Naive B cell (primary cell): Measurements from ENCODE around the gene EEF2. TPM values are rescaled to one million over a fixed set of nuclear protein-coding genes. Genes with fewer than 3 reads are reported as not detected.
"Not testable (repeated sequence)": the region's sequence is repeated elsewhere in the genome, so short reads cannot be mapped to it uniquely, and the experiment has no call there.

Source experiments
- ATAC-seq, 2 donors: fragments of 150-1000 bp; cut with Tn5 transposase; 2 replicates each; pipeline ENCODE4 v1.10.0; 2021; ENCODE audit warnings: low read depth in 2 of 2, mild to moderate bottlenecking in 2 of 2, moderate library complexity in 2 of 2
- DNase-seq: peaks from one replicate; pipeline ENCODE4 v3.0.0; 2022
- H3K27ac Mint-ChIP-seq, 6 donors: one replicate each; pipeline ENCODE4 v1.8.0; 2020 to 2022; ENCODE audit warnings: mild to moderate bottlenecking in 6 of 6, mixed read lengths in 6 of 6, moderate library complexity in 5 of 6, inconsistent platforms in 2 of 6
- H3K27me3 Mint-ChIP-seq, 3 donors: one replicate each; pipeline ENCODE4 v1.8.0; 2021 to 2022; ENCODE audit warnings: mixed read lengths in 3 of 3, mild to moderate bottlenecking in 1 of 3
- H3K36me3 Mint-ChIP-seq, 2 donors: one replicate each; pipeline ENCODE4 v1.8.0; 2020 to 2022; ENCODE audit warnings: mixed read lengths in 2 of 2, inconsistent platforms in 1 of 2, mild to moderate bottlenecking in 1 of 2
- H3K4me1 Mint-ChIP-seq, 3 donors: one replicate each; pipeline ENCODE4 v1.8.0; 2020 to 2022; ENCODE audit warnings: mixed read lengths in 3 of 3, inconsistent platforms in 1 of 3, mild to moderate bottlenecking in 1 of 3, moderate library complexity in 1 of 3
- H3K4me3 Mint-ChIP-seq, 8 donors: one replicate each; pipeline ENCODE4 v1.8.0; 2020 to 2022; ENCODE audit warnings: mild to moderate bottlenecking in 8 of 8, mixed read lengths in 8 of 8, moderate library complexity in 8 of 8, inconsistent platforms in 2 of 8
- H3K9me3 Mint-ChIP-seq, 7 donors: one replicate each; pipeline ENCODE4 v1.8.0; 2020 to 2022; ENCODE audit warnings: mixed read lengths in 7 of 7, mild to moderate bottlenecking in 5 of 7, inconsistent platforms in 2 of 7, moderate library complexity in 1 of 7
- polyA plus RNA-seq, 6 donors: library from polyadenylated mRNA; unstranded; fragments of 300-500 nt; fragmentation: Illumina TruSeq; gene quantifications; one replicate each; pipeline ENCODE4 v1.2.3, GENCODE V29; 2021; ENCODE audit warnings: low read depth in 6 of 6

EEF2 gene
- polyA plus RNA-seq, 6 donors from 2014 or later = 315 to 696 (median 594) TPM

DNA sequence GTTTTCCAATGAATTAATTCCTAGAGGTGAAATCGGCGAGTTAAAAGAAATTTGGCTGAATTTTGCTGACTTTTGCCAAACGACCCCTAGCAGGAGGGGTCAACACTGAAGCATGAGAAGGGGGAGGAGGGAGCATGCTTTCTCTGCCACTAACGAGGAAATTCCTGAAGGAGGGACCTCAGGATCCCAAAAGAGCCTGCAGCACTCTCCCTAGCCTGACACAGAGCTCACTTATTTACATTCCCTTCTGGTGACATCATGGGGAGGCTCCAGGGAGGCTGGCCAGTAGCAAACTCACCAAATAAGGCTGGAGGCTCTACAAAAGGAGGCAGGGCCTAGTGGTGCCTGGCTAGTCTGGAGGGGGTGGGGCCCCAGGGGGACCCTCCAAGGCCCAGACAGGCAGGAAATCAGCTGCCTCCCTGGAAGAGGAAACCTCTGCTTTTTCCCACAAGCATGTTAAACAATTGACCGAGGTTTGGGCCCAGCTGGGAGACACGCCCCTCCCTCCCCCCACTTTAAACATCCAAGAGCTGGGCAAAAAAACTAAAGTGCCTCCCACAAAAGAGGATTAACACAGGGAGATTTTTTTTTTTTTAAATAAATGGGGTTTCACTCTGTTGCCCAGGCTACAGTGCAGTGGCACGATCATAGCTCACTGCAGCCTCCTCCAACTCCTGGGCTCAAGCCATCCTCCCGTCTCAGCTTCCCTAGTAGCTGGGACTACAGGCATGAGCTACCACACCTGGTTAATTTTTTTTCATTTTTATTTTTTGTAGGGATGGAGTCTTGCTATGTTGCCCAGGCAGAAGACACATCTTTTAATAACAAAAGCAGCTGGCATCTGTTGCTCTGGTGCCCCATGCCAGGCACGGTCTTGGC lies 16.5 kb downstream of the EEF2 start:
- no peaks in the 10 kb centered on the region for H3K36me3 Mint-ChIP-seq
- peak overlapping the region in 2 of 6 donors; percentile 57 to 84 for H3K27ac Mint-ChIP-seq
- no peaks in the 10 kb centered on the region for H3K9me3 Mint-ChIP-seq
- H3K4me3 Mint-ChIP-seq = peak overlapping the region; percentile 7 to 95 (median 82)
- DNase-seq (no peak), ATAC-seq (no peak)
- H3K4me1 Mint-ChIP-seq = peaks cover 15 to 38% (median 27%) of the 10 kb centered on the region in 3 donors
- H3K27me3 Mint-ChIP-seq = no peaks in the 10 kb centered on the region

- ATAC-seq, H3K9me3 Mint-ChIP-seq, H3K36me3 Mint-ChIP-seq, DNase-seq, H3K27ac Mint-ChIP-seq, H3K27me3 Mint-ChIP-seq: not testable (repeated sequence)
- H3K4me1 Mint-ChIP-seq = peaks cover 15 to 38% (median 27%) of the 10 kb centered on the region in 3 donors
- peak overlapping the region in 1 of 8 donors; percentile 25 for H3K4me3 Mint-ChIP-seq
Observed at GRCh38 chr19:3967983-3968382, 17.3 kb downstream of the EEF2 start.

GRCh38 chr19:3966051-3967017 lies 18.9 kb downstream of the EEF2 start:
- no peaks in the 10 kb centered on the region for H3K27me3 Mint-ChIP-seq
- peak overlapping the region in 2 of 8 donors; percentile 24 to 56 for H3K4me3 Mint-ChIP-seq
- ATAC-seq (no peak), DNase-seq (no peak)
- H3K4me1 Mint-ChIP-seq = peaks cover 15 to 36% (median 26%) of the 10 kb centered on the region in 3 donors
- H3K9me3 Mint-ChIP-seq = no peaks in the 10 kb centered on the region
- H3K36me3 Mint-ChIP-seq = no peaks in the 10 kb centered on the region
- H3K27ac Mint-ChIP-seq = peak overlapping the region in 1 of 6 donors; percentile 38

DNA sequence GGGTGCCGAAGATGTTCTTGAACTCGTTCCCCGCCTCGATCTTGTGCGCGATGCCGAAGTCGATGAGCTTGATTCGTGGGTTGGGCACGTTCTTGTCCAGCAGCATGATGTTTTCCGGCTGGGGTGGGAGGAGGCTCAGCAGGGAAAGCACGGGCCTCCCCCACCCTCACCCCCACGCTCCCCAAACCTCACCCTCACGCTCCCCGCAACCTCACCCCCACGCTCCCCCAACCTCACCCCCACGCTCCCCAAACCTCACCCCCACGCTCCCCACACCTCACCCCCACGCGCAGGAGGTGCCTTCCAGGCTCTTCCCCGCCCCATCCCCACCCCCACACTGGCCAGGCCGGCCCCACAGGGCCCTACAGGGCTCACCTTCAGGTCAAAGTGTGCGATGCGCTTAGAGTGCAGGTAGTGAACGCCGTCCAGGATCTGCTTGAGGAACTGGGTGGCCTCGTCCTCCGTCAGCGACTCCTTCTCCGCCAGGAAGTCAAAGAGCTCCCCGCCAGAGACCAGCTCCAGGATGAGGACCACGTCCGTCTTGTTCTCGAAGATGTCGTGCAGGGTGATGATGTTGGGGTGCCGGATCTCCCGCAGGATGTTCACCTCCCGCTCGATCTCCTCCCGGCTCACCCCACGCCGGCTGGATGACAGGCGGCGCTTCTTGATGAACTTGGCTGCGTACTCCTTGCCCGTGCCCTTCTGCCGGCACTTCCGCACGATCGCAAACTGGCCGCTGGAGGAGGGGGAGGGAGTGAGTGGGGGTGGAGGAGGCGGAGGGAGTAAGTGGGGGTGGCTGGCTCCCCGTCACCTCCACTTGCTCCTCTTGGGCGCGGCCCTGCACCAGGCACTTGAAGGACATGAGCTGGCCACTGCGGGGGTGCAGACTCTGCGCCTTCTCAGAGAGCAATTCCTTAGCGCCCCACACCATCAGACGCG lies 20.7 kb downstream of the EEF2 start:
- H3K4me1 Mint-ChIP-seq = peaks cover 5 to 20% (median 11%) of the 10 kb centered on the region in 3 donors
- H3K36me3 Mint-ChIP-seq = no peaks in the 10 kb centered on the region

GRCh38 chr19:3963458-3964255 lies 21.6 kb downstream of the EEF2 start:
- Mint-ChIP-seq H3K27me3 (no peaks in the 10 kb centered on the region), H3K4me1 (peaks cover 5 to 13% (median 6%) of the 10 kb centered on the region in 3 donors), H3K36me3 (no peaks in the 10 kb centered on the region), H3K27ac (no peak overlapping the region), H3K4me3 (no peak overlapping the region), H3K9me3 (no peaks in the 10 kb centered on the region)
- ATAC-seq (no peak), DNase-seq (no peak)

More for the DNA sequence above, 20.7 kb downstream of the EEF2 start:
- no peak for ATAC-seq
- no peaks in the 10 kb centered on the region for H3K27me3 Mint-ChIP-seq
- H3K27ac Mint-ChIP-seq = no peak overlapping the region
- no peak overlapping the region for H3K4me3 Mint-ChIP-seq
- no peak for DNase-seq
- H3K9me3 Mint-ChIP-seq = no peaks in the 10 kb centered on the region

DNA sequence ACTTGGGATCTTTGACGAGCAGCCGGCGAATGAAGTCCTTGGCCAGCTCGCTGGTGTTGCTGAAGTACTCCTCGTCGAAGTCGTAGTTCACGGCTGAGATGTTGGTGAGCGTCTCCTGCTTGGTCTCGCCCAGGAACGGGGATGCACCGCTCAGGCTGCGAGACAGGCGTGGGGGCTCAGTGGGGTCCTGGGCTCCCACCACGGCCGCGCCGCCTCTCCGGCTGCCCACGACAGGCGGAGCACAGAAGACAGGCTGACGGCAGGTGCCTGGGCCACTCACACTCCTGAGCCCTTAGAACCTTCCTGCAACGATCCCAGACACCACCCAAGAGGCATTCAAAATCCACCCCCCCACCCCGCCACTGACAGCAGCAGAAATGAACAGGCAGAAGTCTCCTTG lies 24.3 kb downstream of the EEF2 start:
- H3K27ac Mint-ChIP-seq = no peak overlapping the region
- peaks cover 0 to 2% (median 0%) of the 10 kb centered on the region in 3 donors for H3K4me1 Mint-ChIP-seq
- H3K27me3 Mint-ChIP-seq = no peaks in the 10 kb centered on the region
- no peak for DNase-seq
- no peaks in the 10 kb centered on the region for H3K36me3 Mint-ChIP-seq
- no peak overlapping the region for H3K4me3 Mint-ChIP-seq
- no peak for ATAC-seq
- H3K9me3 Mint-ChIP-seq = no peaks in the 10 kb centered on the region

DNA sequence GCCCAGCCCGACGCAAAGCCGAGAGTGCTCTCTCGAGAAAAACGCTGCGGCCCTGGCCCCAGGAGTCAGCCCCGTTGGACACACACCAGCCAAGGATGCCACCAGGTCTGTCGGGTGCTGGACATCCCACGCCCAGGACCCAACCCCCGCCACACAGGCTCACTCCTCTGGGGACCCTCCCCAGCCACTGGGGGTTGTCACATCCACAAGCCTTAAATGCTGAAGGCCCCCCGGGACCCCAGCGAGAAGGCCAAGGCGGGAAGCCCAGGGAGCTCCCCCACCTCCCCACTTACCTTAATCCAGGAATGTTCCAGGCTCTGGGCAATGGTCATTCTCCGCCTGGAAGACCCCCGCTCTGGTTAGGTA lies 25.5 kb downstream of the EEF2 start:
- ATAC-seq = no peak
- Mint-ChIP-seq H3K4me3 (no peak overlapping the region), H3K27me3 (no peaks in the 10 kb centered on the region), H3K36me3 (no peaks in the 10 kb centered on the region), H3K4me1 (no peaks in the 10 kb centered on the region), H3K9me3 (no peaks in the 10 kb centered on the region), H3K27ac (no peak overlapping the region)
- DNase-seq = no peak

DNA sequence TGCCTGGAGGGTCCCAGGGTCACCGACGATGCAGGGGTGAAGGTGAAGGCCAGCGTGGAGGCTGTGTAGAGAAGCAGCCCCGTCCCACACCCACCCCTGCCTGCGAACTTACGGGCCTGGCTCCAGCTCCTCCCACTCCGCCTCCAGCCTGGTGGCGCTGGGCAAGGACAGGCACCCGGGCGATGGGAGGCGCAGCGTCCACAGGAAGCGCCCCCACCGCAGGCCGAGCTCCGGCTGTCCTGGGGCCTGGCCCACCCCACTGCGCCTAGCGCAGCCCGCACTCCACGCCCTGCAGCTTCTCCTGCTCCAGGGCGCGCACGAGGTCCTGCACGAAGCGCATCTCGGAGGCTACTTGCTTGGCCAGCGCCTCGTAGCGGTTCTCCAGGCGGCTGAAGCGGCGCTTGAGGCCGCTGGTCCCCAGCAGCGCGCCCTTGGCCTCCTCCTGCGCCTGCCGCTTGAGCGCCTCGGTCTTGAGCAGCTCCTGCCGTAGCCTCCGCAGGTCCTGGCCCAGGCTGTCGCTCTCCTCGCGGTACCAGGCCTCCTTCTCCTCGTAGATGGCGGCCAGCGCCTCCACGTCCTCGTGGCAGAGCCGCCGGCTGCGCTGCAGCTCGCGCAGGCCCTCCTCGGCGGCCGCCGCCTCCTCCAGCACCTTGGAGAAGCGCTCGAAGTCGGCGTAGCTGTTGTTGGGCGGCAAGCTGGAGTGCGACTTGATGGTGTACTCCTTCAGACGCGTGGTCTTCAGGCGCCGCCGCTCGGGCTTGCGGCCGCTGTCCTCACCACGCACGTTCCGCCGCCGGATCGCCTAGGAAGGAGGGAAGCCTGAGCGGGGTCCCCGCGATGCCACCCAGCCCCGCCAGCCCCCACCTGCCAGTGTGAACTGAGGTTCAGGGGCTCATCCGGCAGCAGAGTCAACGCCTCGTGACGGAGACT lies 26.2 kb downstream of the EEF2 start:
- Mint-ChIP-seq H3K27ac (no peak overlapping the region), H3K4me3 (no peak overlapping the region), H3K36me3 (no peaks in the 10 kb centered on the region), H3K27me3 (no peaks in the 10 kb centered on the region), H3K9me3 (no peaks in the 10 kb centered on the region), H3K4me1 (no peaks in the 10 kb centered on the region)
- ATAC-seq (no peak), DNase-seq (no peak)

DNA sequence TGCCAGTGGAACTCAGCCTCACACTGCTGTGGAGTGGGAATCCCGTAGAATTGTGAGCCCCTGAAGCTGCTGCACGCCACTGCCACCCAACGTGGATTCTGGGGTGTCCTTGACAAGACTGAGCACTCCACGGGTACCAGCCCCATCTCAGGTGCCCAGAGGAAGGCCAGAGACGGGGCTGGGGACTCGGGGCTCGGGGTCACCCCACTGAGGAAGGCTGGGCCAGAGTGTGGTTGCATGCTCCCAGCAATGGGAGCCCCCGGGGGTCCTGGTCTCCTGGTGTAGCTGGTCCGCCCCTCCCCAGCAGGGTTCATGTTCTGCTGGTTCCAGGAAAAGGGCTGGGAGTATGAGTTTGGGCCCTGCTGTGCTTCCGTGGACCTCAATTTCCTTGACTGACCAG lies 29.6 kb downstream of the EEF2 start:
- Mint-ChIP-seq H3K27ac (peak overlapping the region in 1 of 6 donors; percentile 38), H3K9me3 (no peaks in the 10 kb centered on the region), H3K4me1 (peaks cover 8 to 10% (median 8%) of the 10 kb centered on the region in 3 donors), H3K36me3 (no peaks in the 10 kb centered on the region), H3K4me3 (no peak overlapping the region), H3K27me3 (peaks cover 0 to 5% (median 0%) of the 10 kb centered on the region in 3 donors)
- ATAC-seq (no peak), DNase-seq (no peak)

DNA sequence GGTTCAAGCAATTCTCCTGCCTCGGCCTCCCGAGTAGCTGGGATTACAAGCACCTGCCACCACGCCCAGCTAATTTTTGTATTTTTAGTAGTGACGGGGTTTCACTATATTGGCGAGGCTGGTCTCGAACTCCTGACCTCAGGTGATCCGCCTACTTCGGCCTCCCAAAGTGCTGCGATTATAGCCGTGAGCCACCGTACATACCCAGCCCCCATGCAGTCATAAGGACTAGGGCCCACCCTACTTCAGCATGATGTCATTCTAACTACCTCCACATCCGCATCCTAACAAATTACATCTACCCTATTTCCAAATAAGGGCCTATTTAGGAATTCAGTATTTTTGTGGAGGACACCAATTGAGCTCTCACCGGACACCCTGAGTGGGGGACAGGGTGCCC lies 30.0 kb downstream of the EEF2 start:
- not testable (repeated sequence) for H3K9me3 Mint-ChIP-seq, H3K4me3 Mint-ChIP-seq, ATAC-seq, H3K27me3 Mint-ChIP-seq, H3K4me1 Mint-ChIP-seq, DNase-seq, H3K36me3 Mint-ChIP-seq
- H3K27ac Mint-ChIP-seq = peak overlapping the region in 1 of 6 donors; percentile 38

GRCh38 chr19:3954107-3954506 lies 31.2 kb downstream of the EEF2 start:
- peaks cover 8 to 10% (median 8%) of the 10 kb centered on the region in 3 donors for H3K4me1 Mint-ChIP-seq
- ATAC-seq (no peak), DNase-seq (no peak)
- H3K27me3 Mint-ChIP-seq = peaks cover 0 to 5% (median 0%) of the 10 kb centered on the region in 3 donors
- H3K27ac Mint-ChIP-seq = no peak overlapping the region
- no peak overlapping the region for H3K4me3 Mint-ChIP-seq
- no peaks in the 10 kb centered on the region for H3K9me3 Mint-ChIP-seq
- H3K36me3 Mint-ChIP-seq = no peaks in the 10 kb centered on the region
